Neuronal stem cell (in vitro differentiated cells): Measurements from ENCODE around the gene MYO19.

Source experiments
- DNase-seq: peaks from one replicate; pipeline ENCODE4 v3.0.0-alpha.2; 2013; ENCODE audit warnings: low spot score
- H2AFZ ChIP-seq: one replicate; pipeline ENCODE4 v1.6.1; 2013; ENCODE audit warnings: mild to moderate bottlenecking, low read length, inconsistent platforms
- H2AK5ac ChIP-seq: 2 replicates; pipeline ENCODE4 v1.6.1; 2013; ENCODE audit warnings: low read depth, mild to moderate bottlenecking, inconsistent platforms, low read length, moderate library complexity, mixed read lengths
- H2BK120ac ChIP-seq: 2 replicates; pipeline ENCODE4 v1.6.1; 2013; ENCODE audit warnings: low read depth, mild to moderate bottlenecking, inconsistent platforms, low read length, moderate library complexity, mixed read lengths
- H2BK12ac ChIP-seq: one replicate; pipeline ENCODE4 v1.6.1; 2013; ENCODE audit warnings: low read length, inconsistent platforms
- H2BK15ac ChIP-seq: 2 replicates; pipeline ENCODE4 v1.6.1; 2013; ENCODE audit warnings: mild to moderate bottlenecking, low read length, inconsistent platforms, mixed read lengths
- H2BK5ac ChIP-seq: one replicate; pipeline ENCODE4 v1.6.1; 2013; ENCODE audit warnings: inconsistent platforms, mild to moderate bottlenecking, low read length, moderate library complexity
- H3K14ac ChIP-seq: one replicate; pipeline ENCODE4 v1.6.1; 2013; ENCODE audit warnings: low read length, inconsistent platforms
- H3K18ac ChIP-seq: 2 replicates; pipeline ENCODE4 v1.6.1; 2013; ENCODE audit warnings: low read length, inconsistent platforms
- H3K23ac ChIP-seq: 2 replicates; pipeline ENCODE4 v1.6.1; 2013; ENCODE audit warnings: low read depth, mild to moderate bottlenecking, mixed read lengths, low read length, inconsistent platforms; ENCODE audit not compliant: poor library complexity
- H3K27ac ChIP-seq: replicated peaks from 3 replicates; pipeline ENCODE4 v1.5.1; 2013; ENCODE audit warnings: low read length, inconsistent platforms
- H3K27me3 ChIP-seq, 3 experiments: 2 replicates each; pipeline ENCODE4 v1.6.1; 2013; ENCODE audit warnings: low read length in 3 of 3, mild to moderate bottlenecking in 2 of 3, inconsistent platforms in 1 of 3, low read depth in 1 of 3, mixed read lengths in 1 of 3, moderate library complexity in 1 of 3; ENCODE audit not compliant: control insufficient read depth in 3 of 3, insufficient read depth in 3 of 3
- H3K36me3 ChIP-seq, 2 donors: replicated peaks in 1 of 2; 2 replicates each; pipeline ENCODE4 v1.6.1; 2013; ENCODE audit warnings: low read length in 2 of 2; ENCODE audit not compliant: control insufficient read depth in 2 of 2, insufficient read depth in 2 of 2
- H3K4ac ChIP-seq: 2 replicates; pipeline ENCODE4 v1.6.1; 2013; ENCODE audit warnings: inconsistent platforms, mild to moderate bottlenecking, low read length, moderate library complexity
- H3K4me1 ChIP-seq, 2 donors: 1 replicate in 1 of 2; 2 replicates in 1 of 2; pipeline ENCODE4 v1.6.1; 2013; ENCODE audit warnings: low read length in 2 of 2, low read depth in 1 of 2; ENCODE audit not compliant: control insufficient read depth in 2 of 2, insufficient read depth in 1 of 2
- H3K4me2 ChIP-seq: one replicate; pipeline ENCODE4 v1.6.1; 2013; ENCODE audit warnings: mild to moderate bottlenecking, low read length, inconsistent platforms; ENCODE audit not compliant: insufficient read depth, poor library complexity, severe bottlenecking
- H3K4me3 ChIP-seq, 2 donors: 2 replicates each; pipeline ENCODE4 v1.5.1; 2013; ENCODE audit warnings: low read length in 2 of 2, mild to moderate bottlenecking in 2 of 2, inconsistent platforms in 1 of 2, moderate library complexity in 1 of 2
- H3K79me1 ChIP-seq: one replicate; pipeline ENCODE4 v1.6.1; 2013; ENCODE audit warnings: low read depth, mild to moderate bottlenecking, inconsistent platforms, low read length, moderate library complexity
- H3K9ac ChIP-seq: one replicate; pipeline ENCODE4 v1.6.1; 2013; ENCODE audit warnings: mild to moderate bottlenecking, low read depth, low read length, inconsistent platforms; ENCODE audit not compliant: poor library complexity
- H3K9me3 ChIP-seq, 2 donors: replicated peaks in 1 of 2; 2 replicates each; pipeline versions ENCODE3 to v1.6.1; 2013; ENCODE audit warnings: low read length in 2 of 2, mild to moderate bottlenecking in 2 of 2, inconsistent platforms in 1 of 2, low read depth in 1 of 2, mixed read lengths in 1 of 2, moderate library complexity in 1 of 2; ENCODE audit not compliant: control insufficient read depth in 2 of 2, insufficient read depth in 1 of 2
- H4K8ac ChIP-seq: one replicate; pipeline ENCODE4 v1.6.1; 2013; ENCODE audit warnings: low read depth, mild to moderate bottlenecking, inconsistent platforms, low read length, moderate library complexity
- H4K91ac ChIP-seq: one replicate; pipeline ENCODE4 v1.6.1; 2013; ENCODE audit warnings: low read length, low read depth, mild to moderate bottlenecking, inconsistent platforms; ENCODE audit not compliant: poor library complexity
- WGBS, 2 donors: extraction: QIAGEN DNeasy Blood & Tissue Kit; methylation state at CpG; one replicate each; pipeline ENCODE4 v1.1.7; 2013; ENCODE audit warnings: missing lambda C conversion rate in 2 of 2, mixed read lengths in 1 of 2; ENCODE audit not compliant: insufficient read length in 2 of 2, insufficient replicate concordance in 1 of 2; ENCODE audit errors: extremely low coverage in 2 of 2; 5-methylcytosine and 5-hydroxymethylcytosine counted together

MYO19 gene

DNA sequence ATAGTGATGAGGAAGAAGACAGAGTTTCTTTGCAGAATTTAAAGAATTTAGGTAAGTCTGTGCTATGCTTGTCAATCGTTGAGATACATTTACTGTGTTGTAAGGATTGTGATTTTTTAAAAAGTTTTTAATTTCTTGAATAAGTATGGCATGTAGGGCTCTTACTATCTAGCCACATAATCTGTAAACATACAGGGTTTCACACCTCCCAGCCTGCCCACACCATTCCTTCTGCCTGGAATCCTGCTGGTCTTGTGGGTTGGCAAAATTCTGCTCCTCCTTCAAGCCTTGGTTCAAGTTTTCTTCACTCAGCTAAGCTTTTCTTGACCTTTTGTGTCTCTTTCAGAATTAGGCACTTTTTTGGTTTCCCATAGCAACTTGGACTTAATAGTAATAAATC lies 40.7 kb downstream of the MYO19 start:
- DNase-seq: no peak
- no peak overlapping the region for H2AK5ac ChIP-seq
- H3K27ac ChIP-seq: no peak overlapping the region
- H4K91ac ChIP-seq: no peak overlapping the region
- no peak overlapping the region for H3K4me3 ChIP-seq
- no CpG with 5 or more reads among the region's 1 CpG for WGBS, 2 donors
- peaks cover 27 to 91% of the 10 kb centered on the region in 2 donors for H3K36me3 ChIP-seq
- H3K4ac ChIP-seq: no peak overlapping the region
- H2BK5ac ChIP-seq: no peak overlapping the region
- H3K79me1 ChIP-seq: peaks cover 6% of the 10 kb centered on the region
- H3K18ac ChIP-seq: no peak overlapping the region
- H3K9me3 ChIP-seq: no peaks in the 10 kb centered on the region
- H4K8ac ChIP-seq: no peak overlapping the region
- H3K9ac ChIP-seq: no peak overlapping the region
- H2BK120ac ChIP-seq: no peak overlapping the region
- H2BK12ac ChIP-seq: no peak overlapping the region
- no peaks in the 10 kb centered on the region for H3K27me3 ChIP-seq
- H3K14ac ChIP-seq: no peak overlapping the region
- no peak overlapping the region for H2BK15ac ChIP-seq
- peaks cover 13 to 23% of the 10 kb centered on the region in 2 donors for H3K4me1 ChIP-seq
- no peak overlapping the region for H3K23ac ChIP-seq
- H3K4me2 ChIP-seq: no peak overlapping the region
- no peak overlapping the region for H2AFZ ChIP-seq

DNA sequence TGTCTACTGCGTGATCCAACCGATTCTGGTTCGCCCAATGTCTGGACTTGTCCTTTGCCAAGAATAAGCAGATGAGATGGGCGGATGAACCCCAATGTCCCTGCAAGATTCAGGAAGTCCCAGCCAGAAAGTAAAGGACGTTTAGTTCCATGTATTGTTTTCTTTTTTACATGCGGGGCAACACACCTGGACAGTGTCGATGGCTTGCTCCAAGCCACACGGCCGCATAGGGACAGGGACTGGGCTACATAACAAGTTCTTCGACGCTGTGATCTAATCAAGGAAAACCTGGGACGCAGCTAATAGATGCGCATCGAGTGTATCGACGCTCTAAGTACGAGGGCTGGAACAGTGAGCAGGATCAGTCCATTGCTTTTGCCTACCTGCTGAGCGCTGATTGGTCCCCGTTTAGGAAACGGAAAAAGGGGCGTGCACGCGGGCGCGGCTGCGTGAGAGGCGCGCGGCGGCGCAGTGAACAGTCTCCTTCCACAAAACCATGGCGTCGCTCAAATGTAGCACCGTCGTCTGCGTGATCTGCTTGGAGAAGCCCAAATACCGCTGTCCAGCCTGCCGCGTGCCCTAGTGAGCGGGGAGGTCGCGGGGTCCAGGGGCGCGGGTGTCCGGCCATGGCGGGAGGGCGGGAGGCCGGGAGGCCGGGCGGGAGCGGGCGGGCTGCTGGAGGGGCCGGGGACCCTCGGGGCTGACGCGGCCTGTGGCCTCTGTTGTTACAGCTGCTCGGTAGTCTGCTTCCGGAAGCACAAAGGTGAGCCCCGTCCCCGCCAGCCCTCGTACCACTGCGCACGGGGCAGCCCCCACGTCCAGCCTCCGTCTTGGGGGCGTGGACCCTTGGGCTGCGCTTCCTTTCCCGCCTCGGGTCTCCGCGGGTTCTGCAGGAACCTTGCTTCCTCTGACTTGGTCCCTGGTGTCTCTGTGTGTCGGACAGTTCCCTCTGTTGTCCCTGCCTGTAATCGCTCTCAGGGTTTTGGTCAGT lies 48.2 kb downstream of the MYO19 start, which contains the start of gene ZNHIT3:
Gene ZNHIT3, plus strand, starts transcription at position 478 of the 991 bp plus-strand sequence. Its CDS starts 19 bp downstream, at position 497.
- Histone ChIP-seq H3K27ac (no peak within 1 kb of the TSS), H4K91ac (no peak within 1 kb of the TSS), H3K9ac (peak within 1 kb of the TSS; percentile 98), H4K8ac (no peak within 1 kb of the TSS), H3K27me3 (peaks cover 0 to 16% (median 13%) of the 10 kb centered on the region in 3 experiments), H3K79me1 (peaks cover 9% of the 10 kb centered on the region), H3K36me3 (peaks cover 0 to 29% of the 10 kb centered on the region in 2 donors), H2BK5ac (peak within 1 kb of the TSS; percentile 83), H2BK120ac (no peak within 1 kb of the TSS), H3K4me3 (peak within 1 kb of the TSS; percentile 90 to 96), H3K18ac (peak within 1 kb of the TSS; percentile 89), H2AFZ (peak within 1 kb of the TSS; percentile 86), H2BK15ac (peak within 1 kb of the TSS; percentile 8), H2BK12ac (peak within 1 kb of the TSS; percentile 73), H3K4me1 (peaks cover 8 to 13% of the 10 kb centered on the region in 2 donors), H2AK5ac (peak within 1 kb of the TSS; percentile 10), H3K4me2 (peak within 1 kb of the TSS; percentile 64), H3K14ac (peak within 1 kb of the TSS; percentile 31), H3K9me3 (peaks cover 0 to 5% of the 10 kb centered on the region in 2 donors), H3K23ac (peak within 1 kb of the TSS; percentile 92), H3K4ac (no peak within 1 kb of the TSS)
- peak; percentile 89 for DNase-seq
- WGBS, 2 donors: no CpG with 5 or more reads among the region's 73 CpGs

- Histone ChIP-seq H3K79me1 (peaks cover 5% of the 10 kb centered on the region), H2BK120ac (no peak overlapping the region), H3K4me1 (peaks cover 8 to 13% of the 10 kb centered on the region in 2 donors), H3K4ac (no peak overlapping the region), H2BK12ac (no peak overlapping the region), H3K27ac (no peak overlapping the region), H2AFZ (peak overlapping the region; percentile 86), H2AK5ac (no peak overlapping the region), H3K36me3 (peaks cover 0 to 22% of the 10 kb centered on the region in 2 donors), H2BK15ac (peak overlapping the region; percentile 8), H3K27me3 (peaks cover 0 to 16% (median 13%) of the 10 kb centered on the region in 3 experiments), H3K14ac (no peak overlapping the region), H3K4me2 (peak overlapping the region; percentile 64), H3K23ac (no peak overlapping the region), H3K9me3 (peaks cover 0 to 5% of the 10 kb centered on the region in 2 donors), H3K4me3 (peak overlapping the region; percentile 79 to 90), H2BK5ac (no peak overlapping the region), H3K18ac (no peak overlapping the region), H4K91ac (no peak overlapping the region), H4K8ac (no peak overlapping the region), H3K9ac (no peak overlapping the region)
- no peak for DNase-seq
- no CpG with 5 or more reads among the region's 10 CpGs for WGBS, 2 donors
Observed at GRCh38 chr17:36485805-36486203, 48.9 kb downstream of the MYO19 start.

- H2BK120ac ChIP-seq: no peak overlapping the region
- H3K4ac ChIP-seq: no peak overlapping the region
- no peak overlapping the region for H2BK5ac ChIP-seq
- WGBS, 2 donors: no CpG with 5 or more reads among the region's 8 CpGs
- peaks cover 8 to 13% of the 10 kb centered on the region in 2 donors for H3K4me1 ChIP-seq
- no peak overlapping the region for H3K27ac ChIP-seq
- peaks cover 0 to 16% (median 13%) of the 10 kb centered on the region in 3 experiments for H3K27me3 ChIP-seq
- H3K9me3 ChIP-seq: peaks cover 0 to 5% of the 10 kb centered on the region in 2 donors
- H4K91ac ChIP-seq: no peak overlapping the region
- H2AK5ac ChIP-seq: peak overlapping the region; percentile 58
- peaks cover 5% of the 10 kb centered on the region for H3K79me1 ChIP-seq
- peak overlapping the region; percentile 86 for H2AFZ ChIP-seq
- H3K9ac ChIP-seq: no peak overlapping the region
- H2BK12ac ChIP-seq: no peak overlapping the region
- no peak overlapping the region for H4K8ac ChIP-seq
- peak overlapping the region; percentile 6 for H2BK15ac ChIP-seq
- peak overlapping the region in 1 of 2 donors; percentile 90 for H3K4me3 ChIP-seq
- peaks cover 0 to 16% of the 10 kb centered on the region in 2 donors for H3K36me3 ChIP-seq
- no peak overlapping the region for H3K14ac ChIP-seq
- H3K18ac ChIP-seq: no peak overlapping the region
- no peak overlapping the region for H3K4me2 ChIP-seq
- H3K23ac ChIP-seq: no peak overlapping the region
- no peak for DNase-seq
Observed at GRCh38 chr17:36485027-36485426, 49.6 kb downstream of the MYO19 start.
